Measurements from ENCODE around the gene IL11RA. TPM values are rescaled to one million over a fixed set of nuclear protein-coding genes. Genes with fewer than 3 reads are reported as not detected.

IL11RA gene
- total and polyA plus RNA-seq, 9 of the 15 experiments (the other 6 are each of a cell fraction or from before 2014, with no cell fraction given), result 0.11 to 5.8 (median 2.8) TPM

DNA sequence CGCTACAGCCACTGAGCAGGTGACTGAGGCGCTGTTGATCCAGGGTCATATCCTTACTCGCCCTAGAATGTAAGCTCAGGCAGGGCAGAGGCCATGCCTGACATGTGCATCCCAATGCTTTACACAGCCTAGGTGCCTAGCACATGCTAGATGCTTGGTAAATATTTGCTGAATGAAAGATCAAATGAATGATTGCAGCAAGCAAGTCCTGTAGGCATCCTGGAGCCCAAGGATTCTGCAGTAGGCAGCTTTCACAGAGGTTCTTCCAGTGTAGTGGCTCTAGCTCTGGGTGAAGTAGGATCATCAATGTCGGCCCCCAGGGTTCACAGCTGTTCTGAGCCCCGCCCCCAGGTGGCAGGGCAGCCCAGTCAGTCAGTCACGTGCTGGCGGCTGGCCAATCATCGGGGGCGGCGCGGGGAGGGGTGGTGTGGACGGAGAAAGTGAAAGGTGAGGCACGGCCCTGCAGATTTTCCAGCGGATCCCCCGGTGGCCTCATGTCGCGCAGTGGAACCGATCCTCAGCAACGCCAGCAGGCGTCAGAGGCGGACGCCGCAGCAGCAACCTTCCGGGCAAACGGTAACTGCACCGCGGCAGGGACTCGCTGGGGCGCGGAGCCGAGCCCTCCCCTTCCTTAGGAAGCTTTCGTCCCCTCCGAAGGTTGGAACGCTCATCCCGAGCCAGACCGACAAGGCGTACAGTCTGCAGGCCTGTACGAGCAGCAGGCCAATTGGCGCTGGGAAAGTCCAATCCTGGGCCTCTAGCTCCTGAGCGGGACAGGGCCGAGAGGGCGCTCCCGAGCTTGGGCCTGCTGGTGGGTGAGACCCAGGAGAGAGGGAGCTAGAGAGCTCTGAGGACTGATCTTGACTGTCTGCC, 5.5 kb upstream of the IL11RA start, which contains the start of gene GALT (continued):
- TF ChIP-seq, protein P1, sequence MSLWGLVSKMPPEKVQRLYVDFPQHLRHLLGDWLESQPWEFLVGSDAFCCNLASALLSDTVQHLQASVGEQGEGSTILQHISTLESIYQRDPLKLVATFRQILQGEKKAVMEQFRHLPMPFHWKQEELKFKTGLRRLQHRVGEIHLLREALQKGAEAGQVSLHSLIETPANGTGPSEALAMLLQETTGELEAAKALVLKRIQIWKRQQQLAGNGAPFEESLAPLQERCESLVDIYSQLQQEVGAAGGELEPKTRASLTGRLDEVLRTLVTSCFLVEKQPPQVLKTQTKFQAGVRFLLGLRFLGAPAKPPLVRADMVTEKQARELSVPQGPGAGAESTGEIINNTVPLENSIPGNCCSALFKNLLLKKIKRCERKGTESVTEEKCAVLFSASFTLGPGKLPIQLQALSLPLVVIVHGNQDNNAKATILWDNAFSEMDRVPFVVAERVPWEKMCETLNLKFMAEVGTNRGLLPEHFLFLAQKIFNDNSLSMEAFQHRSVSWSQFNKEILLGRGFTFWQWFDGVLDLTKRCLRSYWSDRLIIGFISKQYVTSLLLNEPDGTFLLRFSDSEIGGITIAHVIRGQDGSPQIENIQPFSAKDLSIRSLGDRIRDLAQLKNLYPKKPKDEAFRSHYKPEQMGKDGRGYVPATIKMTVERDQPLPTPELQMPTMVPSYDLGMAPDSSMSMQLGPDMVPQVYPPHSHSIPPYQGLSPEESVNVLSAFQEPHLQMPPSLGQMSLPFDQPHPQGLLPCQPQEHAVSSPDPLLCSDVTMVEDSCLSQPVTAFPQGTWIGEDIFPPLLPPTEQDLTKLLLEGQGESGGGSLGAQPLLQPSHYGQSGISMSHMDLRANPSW (CRISPR knock-in tag; IDR thresholded peaks at IDR 0.05), result no peak
- no peak for TF ChIP-seq BRD9 (IDR thresholded peaks at IDR 0.05; ENCODE audit: low read depth, partially characterized antibody)
- no peak for TF ChIP-seq ZBTB8A (IDR thresholded peaks at IDR 0.05; ENCODE audit: partially characterized antibody)
- peak; percentile 19 for TF ChIP-seq GABPB1 (CRISPR knock-in tag; IDR thresholded peaks at IDR 0.05)
- TF ChIP-seq, protein P2, sequence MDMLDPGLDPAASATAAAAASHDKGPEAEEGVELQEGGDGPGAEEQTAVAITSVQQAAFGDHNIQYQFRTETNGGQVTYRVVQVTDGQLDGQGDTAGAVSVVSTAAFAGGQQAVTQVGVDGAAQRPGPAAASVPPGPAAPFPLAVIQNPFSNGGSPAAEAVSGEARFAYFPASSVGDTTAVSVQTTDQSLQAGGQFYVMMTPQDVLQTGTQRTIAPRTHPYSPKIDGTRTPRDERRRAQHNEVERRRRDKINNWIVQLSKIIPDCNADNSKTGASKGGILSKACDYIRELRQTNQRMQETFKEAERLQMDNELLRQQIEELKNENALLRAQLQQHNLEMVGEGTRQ (CRISPR knock-in tag; IDR thresholded peaks at IDR 0.05), result peak; percentile 100
- TF ChIP-seq, protein P3, sequence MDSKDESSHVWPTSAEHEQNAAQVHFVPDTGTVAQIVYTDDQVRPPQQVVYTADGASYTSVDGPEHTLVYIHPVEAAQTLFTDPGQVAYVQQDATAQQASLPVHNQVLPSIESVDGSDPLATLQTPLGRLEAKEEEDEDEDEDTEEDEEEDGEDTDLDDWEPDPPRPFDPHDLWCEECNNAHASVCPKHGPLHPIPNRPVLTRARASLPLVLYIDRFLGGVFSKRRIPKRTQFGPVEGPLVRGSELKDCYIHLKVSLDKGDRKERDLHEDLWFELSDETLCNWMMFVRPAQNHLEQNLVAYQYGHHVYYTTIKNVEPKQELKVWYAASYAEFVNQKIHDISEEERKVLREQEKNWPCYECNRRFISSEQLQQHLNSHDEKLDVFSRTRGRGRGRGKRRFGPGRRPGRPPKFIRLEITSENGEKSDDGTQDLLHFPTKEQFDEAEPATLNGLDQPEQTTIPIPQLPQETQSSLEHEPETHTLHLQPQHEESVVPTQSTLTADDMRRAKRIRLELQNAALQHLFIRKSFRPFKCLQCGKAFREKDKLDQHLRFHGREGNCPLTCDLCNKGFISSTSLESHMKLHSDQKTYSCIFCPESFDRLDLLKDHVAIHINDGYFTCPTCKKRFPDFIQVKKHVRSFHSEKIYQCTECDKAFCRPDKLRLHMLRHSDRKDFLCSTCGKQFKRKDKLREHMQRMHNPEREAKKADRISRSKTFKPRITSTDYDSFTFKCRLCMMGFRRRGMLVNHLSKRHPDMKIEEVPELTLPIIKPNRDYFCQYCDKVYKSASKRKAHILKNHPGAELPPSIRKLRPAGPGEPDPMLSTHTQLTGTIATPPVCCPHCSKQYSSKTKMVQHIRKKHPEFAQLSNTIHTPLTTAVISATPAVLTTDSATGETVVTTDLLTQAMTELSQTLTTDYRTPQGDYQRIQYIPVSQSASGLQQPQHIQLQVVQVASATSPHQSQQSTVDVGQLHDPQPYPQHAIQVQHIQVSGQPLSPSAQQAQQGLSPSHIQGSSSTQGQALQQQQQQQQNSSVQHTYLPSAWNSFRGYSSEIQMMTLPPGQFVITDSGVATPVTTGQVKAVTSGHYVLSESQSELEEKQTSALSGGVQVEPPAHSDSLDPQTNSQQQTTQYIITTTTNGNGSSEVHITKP (IDR thresholded peaks at IDR 0.05; ENCODE audit: partially characterized antibody), result peak; percentile 97
- TF ChIP-seq MBD2 (IDR thresholded peaks at IDR 0.05; ENCODE audit: borderline replicate concordance, low read depth), result peak; percentile 67
- TF ChIP-seq CBX5 (IDR thresholded peaks at IDR 0.05; ENCODE audit: borderline replicate concordance, low read depth), result no peak
- TF ChIP-seq, protein P4, sequence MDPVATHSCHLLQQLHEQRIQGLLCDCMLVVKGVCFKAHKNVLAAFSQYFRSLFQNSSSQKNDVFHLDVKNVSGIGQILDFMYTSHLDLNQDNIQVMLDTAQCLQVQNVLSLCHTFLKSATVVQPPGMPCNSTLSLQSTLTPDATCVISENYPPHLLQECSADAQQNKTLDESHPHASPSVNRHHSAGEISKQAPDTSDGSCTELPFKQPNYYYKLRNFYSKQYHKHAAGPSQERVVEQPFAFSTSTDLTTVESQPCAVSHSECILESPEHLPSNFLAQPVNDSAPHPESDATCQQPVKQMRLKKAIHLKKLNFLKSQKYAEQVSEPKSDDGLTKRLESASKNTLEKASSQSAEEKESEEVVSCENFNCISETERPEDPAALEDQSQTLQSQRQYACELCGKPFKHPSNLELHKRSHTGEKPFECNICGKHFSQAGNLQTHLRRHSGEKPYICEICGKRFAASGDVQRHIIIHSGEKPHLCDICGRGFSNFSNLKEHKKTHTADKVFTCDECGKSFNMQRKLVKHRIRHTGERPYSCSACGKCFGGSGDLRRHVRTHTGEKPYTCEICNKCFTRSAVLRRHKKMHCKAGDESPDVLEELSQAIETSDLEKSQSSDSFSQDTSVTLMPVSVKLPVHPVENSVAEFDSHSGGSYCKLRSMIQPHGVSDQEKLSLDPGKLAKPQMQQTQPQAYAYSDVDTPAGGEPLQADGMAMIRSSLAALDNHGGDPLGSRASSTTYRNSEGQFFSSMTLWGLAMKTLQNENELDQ (CRISPR knock-in tag; IDR thresholded peaks at IDR 0.05; ENCODE audit: borderline replicate concordance), result no peak
- no peak for TF ChIP-seq POLR2AphosphoS2 (IDR thresholded peaks at IDR 0.05; ENCODE audit: low read length)
- TF ChIP-seq, protein P5, sequence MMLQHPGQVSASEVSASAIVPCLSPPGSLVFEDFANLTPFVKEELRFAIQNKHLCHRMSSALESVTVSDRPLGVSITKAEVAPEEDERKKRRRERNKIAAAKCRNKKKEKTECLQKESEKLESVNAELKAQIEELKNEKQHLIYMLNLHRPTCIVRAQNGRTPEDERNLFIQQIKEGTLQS (IDR thresholded peaks at IDR 0.05), result no peak
- TF ChIP-seq, protein P5 (CRISPR knock-in tag; conservative IDR thresholded peaks at IDR 0.05), result no peak
- TF ChIP-seq, protein P6, sequence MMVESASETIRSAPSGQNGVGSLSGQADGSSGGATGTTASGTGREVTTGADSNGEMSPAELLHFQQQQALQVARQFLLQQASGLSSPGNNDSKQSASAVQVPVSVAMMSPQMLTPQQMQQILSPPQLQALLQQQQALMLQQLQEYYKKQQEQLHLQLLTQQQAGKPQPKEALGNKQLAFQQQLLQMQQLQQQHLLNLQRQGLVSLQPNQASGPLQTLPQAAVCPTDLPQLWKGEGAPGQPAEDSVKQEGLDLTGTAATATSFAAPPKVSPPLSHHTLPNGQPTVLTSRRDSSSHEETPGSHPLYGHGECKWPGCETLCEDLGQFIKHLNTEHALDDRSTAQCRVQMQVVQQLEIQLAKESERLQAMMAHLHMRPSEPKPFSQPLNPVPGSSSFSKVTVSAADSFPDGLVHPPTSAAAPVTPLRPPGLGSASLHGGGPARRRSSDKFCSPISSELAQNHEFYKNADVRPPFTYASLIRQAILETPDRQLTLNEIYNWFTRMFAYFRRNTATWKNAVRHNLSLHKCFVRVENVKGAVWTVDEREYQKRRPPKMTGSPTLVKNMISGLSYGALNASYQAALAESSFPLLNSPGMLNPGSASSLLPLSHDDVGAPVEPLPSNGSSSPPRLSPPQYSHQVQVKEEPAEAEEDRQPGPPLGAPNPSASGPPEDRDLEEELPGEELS (CRISPR knock-in tag; IDR thresholded peaks at IDR 0.05; ENCODE audit: borderline replicate concordance), result no peak; the same call in 1 of the 2 replicates
